Neural progenitor cell (in vitro differentiated cells): Measurements from ENCODE around the gene EFNA5. TPM values are rescaled to one million over a fixed set of nuclear protein-coding genes. Genes with fewer than 3 reads are reported as not detected.

Experiments
- DNase-seq: peaks from one replicate; pipeline ENCODE4 v3.0.0-alpha.2; 2016; ENCODE audit warnings: low spot score
- H2AFZ ChIP-seq: fragments of 200-600 bp; sonication (generic); replicated peaks from 2 replicates; pipeline ENCODE4 v1.6.1; 2016; ENCODE audit warnings: antibody characterized with exemption
- H3F3A ChIP-seq: fragments of 200-600 bp; sonication (generic); 2 replicates; pipeline ENCODE4 v1.6.1; 2016; ENCODE audit warnings: antibody characterized with exemption, low read depth
- H3K27ac ChIP-seq: fragments of 200-600 bp; sonication (generic); 2 replicates; pipeline ENCODE4 v1.5.1; 2016; ENCODE audit warnings: mild to moderate bottlenecking
- H3K27me3 ChIP-seq: fragments of 200-600 bp; sonication (generic); 2 replicates; pipeline ENCODE4 v1.6.1; 2016; ENCODE audit warnings: mild to moderate bottlenecking, moderate library complexity
- H3K36me3 ChIP-seq: fragments of 200-600 bp; sonication (generic); 2 replicates; pipeline ENCODE4 v1.5.1; 2016
- H3K4me1 ChIP-seq: fragments of 200-600 bp; sonication (generic); 2 replicates; pipeline ENCODE4 v1.6.1; 2016; ENCODE audit warnings: mixed run types
- H3K4me2 ChIP-seq: fragments of 200-600 bp; sonication (generic); 2 replicates; pipeline ENCODE4 v1.6.1; 2016
- H3K4me3 ChIP-seq: fragments of 200-600 bp; sonication (generic); 2 replicates; pipeline ENCODE4 v1.5.1; 2016
- H3K79me2 ChIP-seq: fragments of 200-600 bp; sonication (generic); 2 replicates; pipeline ENCODE4 v1.6.1; 2016; ENCODE audit warnings: low read depth
- H3K9ac ChIP-seq: fragments of 200-600 bp; sonication (generic); 2 replicates; pipeline ENCODE4 v1.6.1; 2016
- H3K9me3 ChIP-seq: fragments of 200-600 bp; sonication (generic); 2 replicates; pipeline ENCODE4 v1.5.1; 2016; ENCODE audit warnings: low read depth
- H4K20me1 ChIP-seq: fragments of 200-600 bp; sonication (generic); 2 replicates; pipeline ENCODE4 v1.6.1; 2016; ENCODE audit warnings: low read depth
- H3K27ac Mint-ChIP-seq: 3 replicates; pipeline ENCODE4 v1.8.0; 2021; ENCODE audit warnings: mixed read lengths
- H3K27me3 Mint-ChIP-seq: 2 replicates; pipeline ENCODE4 v1.8.0; 2022; ENCODE audit warnings: low read depth, mild to moderate bottlenecking, inconsistent platforms, moderate library complexity, mixed read lengths; ENCODE audit not compliant: insufficient read depth
- H3K36me3 Mint-ChIP-seq: 3 replicates; pipeline ENCODE4 v1.8.0; 2021; ENCODE audit warnings: mixed read lengths
- H3K4me1 Mint-ChIP-seq: 3 replicates; pipeline ENCODE4 v1.8.0; 2021; ENCODE audit warnings: mixed read lengths
- H3K4me3 Mint-ChIP-seq: 3 replicates; pipeline ENCODE4 v1.8.0; 2021; ENCODE audit warnings: mild to moderate bottlenecking, moderate library complexity, mixed read lengths
- H3K9me3 Mint-ChIP-seq: 3 replicates; pipeline ENCODE4 v1.8.0; 2020; ENCODE audit warnings: mixed read lengths
- EZH2 ChIP-seq: fragments of 200-600 bp; sonication (generic); IDR thresholded peaks from 2 replicates; pipeline ENCODE4 v1.6.1; 2017; ENCODE audit warnings: antibody characterized with exemption, mild to moderate bottlenecking, moderate library complexity
- EZH2phosphoT487 ChIP-seq: fragments of 200-600 bp; sonication (generic); IDR thresholded peaks from 2 replicates; pipeline ENCODE4 v1.6.1; 2017; ENCODE audit warnings: antibody characterized with exemption
- total RNA-seq: library from RNA; depleted of rRNA; stranded (reverse); fragments of >200 nt; gene quantifications from 2 replicates; pipeline ENCODE4 v1.2.3, GENCODE V29; 2015; ENCODE audit warnings: low replicate concordance
- TF ChIP-seq, protein P1 (sequence below): fragments of 200-600 bp; sonication (generic); IDR thresholded peaks from 2 replicates; pipeline ENCODE4 v1.5.1; 2017; ENCODE audit warnings: antibody characterized with exemption, mild to moderate bottlenecking

EFNA5 gene
- total RNA-seq, 1 donor from 2014 or later, result 105 TPM

DNA sequence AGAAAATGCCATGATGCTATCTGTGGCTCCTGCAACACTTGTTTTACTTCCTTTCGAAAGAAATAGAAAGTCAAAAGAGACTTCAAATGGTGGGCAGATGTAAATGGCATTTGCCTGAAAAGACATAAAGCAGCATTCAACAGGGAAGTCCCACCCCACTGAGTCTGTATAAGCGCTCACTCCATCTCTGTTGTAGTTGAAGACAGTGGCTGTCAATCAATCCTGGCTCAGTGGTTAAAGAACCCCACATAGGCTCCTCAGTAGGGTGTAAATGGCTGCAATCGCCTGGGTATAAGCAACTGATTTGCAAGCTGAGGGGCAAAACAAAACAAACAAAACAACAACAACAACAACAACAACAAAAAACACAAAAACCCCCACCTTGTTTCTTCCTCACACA is 158.7 kb downstream of the EFNA5 start:
- H3K4me2 ChIP-seq, result peak overlapping the region; percentile 77
- DNase-seq, result peak; percentile 89

DNA sequence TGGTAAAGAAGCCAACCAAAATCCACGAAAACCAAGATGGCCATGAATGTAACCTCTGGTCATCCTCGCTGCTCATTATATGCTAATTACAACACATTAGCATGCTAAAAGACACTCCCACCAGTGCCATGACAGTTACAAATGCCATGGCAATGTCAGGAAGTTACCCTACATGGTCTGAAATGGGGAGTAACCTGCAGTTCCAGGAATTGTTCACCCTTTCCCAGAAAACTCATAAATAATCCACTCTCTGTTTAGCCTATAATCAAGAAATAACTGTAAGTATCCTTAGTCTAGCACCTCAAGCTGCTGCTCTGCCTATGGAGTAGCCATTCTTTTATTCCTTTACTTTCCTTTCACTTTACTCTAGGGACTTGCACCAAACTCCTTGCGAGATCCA is 160.6 kb downstream of the EFNA5 start:
- Histone ChIP-seq H3K79me2 (peaks cover 100% of the 10 kb centered on the region), H3K27ac (no peak overlapping the region), H3K27me3 (no peaks in the 10 kb centered on the region), H3K9ac (no peak overlapping the region), H3K4me3 (no peak overlapping the region), H3K9me3 (no peaks in the 10 kb centered on the region), H2AFZ (no peak overlapping the region), H3F3A (peaks cover 59% of the 10 kb centered on the region), H3K4me2 (no peak overlapping the region), H3K4me1 (peaks cover 65% of the 10 kb centered on the region), H4K20me1 (peaks cover 100% of the 10 kb centered on the region), H3K36me3 (no peaks in the 10 kb centered on the region)
- DNase-seq, result no peak
- peaks cover 63% of the 10 kb centered on the region for H3K4me1 Mint-ChIP-seq
- H3K4me3 Mint-ChIP-seq, result no peak overlapping the region
- TF ChIP-seq EZH2 (no peak), EZH2phosphoT487 (no peak)
- TF ChIP-seq, protein P1, sequence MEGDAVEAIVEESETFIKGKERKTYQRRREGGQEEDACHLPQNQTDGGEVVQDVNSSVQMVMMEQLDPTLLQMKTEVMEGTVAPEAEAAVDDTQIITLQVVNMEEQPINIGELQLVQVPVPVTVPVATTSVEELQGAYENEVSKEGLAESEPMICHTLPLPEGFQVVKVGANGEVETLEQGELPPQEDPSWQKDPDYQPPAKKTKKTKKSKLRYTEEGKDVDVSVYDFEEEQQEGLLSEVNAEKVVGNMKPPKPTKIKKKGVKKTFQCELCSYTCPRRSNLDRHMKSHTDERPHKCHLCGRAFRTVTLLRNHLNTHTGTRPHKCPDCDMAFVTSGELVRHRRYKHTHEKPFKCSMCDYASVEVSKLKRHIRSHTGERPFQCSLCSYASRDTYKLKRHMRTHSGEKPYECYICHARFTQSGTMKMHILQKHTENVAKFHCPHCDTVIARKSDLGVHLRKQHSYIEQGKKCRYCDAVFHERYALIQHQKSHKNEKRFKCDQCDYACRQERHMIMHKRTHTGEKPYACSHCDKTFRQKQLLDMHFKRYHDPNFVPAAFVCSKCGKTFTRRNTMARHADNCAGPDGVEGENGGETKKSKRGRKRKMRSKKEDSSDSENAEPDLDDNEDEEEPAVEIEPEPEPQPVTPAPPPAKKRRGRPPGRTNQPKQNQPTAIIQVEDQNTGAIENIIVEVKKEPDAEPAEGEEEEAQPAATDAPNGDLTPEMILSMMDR, result no peak
- H3K36me3 Mint-ChIP-seq, result peaks cover 2% of the 10 kb centered on the region
- H3K27ac Mint-ChIP-seq, result no peak overlapping the region
- no peaks in the 10 kb centered on the region for H3K9me3 Mint-ChIP-seq
- no peaks in the 10 kb centered on the region for H3K27me3 Mint-ChIP-seq

More for the DNA sequence above, 158.7 kb downstream of the EFNA5 start:
- H3K27me3 ChIP-seq, result no peaks in the 10 kb centered on the region
- peak overlapping the region; percentile 88 for H3K27ac ChIP-seq
- peak overlapping the region; percentile 62 for H3K4me3 Mint-ChIP-seq
- peaks cover 100% of the 10 kb centered on the region for H3K79me2 ChIP-seq
- TF ChIP-seq EZH2, result no peak
- no peak for TF ChIP-seq EZH2phosphoT487
- TF ChIP-seq, protein P1, result no peak
- no peak overlapping the region for H3K9ac ChIP-seq
- no peaks in the 10 kb centered on the region for H3K9me3 ChIP-seq
- peaks cover 49% of the 10 kb centered on the region for H3F3A ChIP-seq
- H3K4me1 Mint-ChIP-seq, result peaks cover 61% of the 10 kb centered on the region
- H3K36me3 Mint-ChIP-seq, result peaks cover 9% of the 10 kb centered on the region
- peak overlapping the region; percentile 37 for H3K4me3 ChIP-seq
- H4K20me1 ChIP-seq, result peaks cover 100% of the 10 kb centered on the region
- no peaks in the 10 kb centered on the region for H3K36me3 ChIP-seq
- no peaks in the 10 kb centered on the region for H3K9me3 Mint-ChIP-seq
- H2AFZ ChIP-seq, result no peak overlapping the region
- H3K27ac Mint-ChIP-seq, result peak overlapping the region; percentile 82
- H3K27me3 Mint-ChIP-seq, result no peaks in the 10 kb centered on the region
- H3K4me1 ChIP-seq, result peaks cover 46% of the 10 kb centered on the region

DNA sequence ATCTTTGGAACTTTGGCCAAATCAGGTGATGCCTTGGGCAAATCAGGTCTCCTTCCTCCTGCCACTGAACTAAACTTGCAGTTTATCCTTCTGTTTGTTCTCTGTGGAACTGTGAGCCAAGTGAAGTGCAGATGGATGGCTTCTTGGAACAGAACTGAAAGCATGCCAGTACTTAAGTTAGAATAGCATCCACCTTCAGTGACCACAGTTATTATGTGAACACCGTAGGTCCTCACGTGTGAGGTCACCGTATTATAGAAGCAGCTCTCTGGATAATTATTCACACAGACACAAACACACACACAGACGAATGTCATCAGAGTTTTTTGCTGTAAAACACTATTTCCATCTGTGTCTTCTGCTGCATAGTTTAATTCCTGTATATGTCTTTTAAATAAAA is 162.6 kb downstream of the EFNA5 start:
- H3K79me2 ChIP-seq, result peaks cover 100% of the 10 kb centered on the region
- Mint-ChIP-seq H3K4me3 (no peak overlapping the region), H3K9me3 (no peaks in the 10 kb centered on the region), H3K27ac (no peak overlapping the region), H3K27me3 (no peaks in the 10 kb centered on the region), H3K36me3 (peaks cover 3% of the 10 kb centered on the region), H3K4me1 (peaks cover 57% of the 10 kb centered on the region)
- DNase-seq, result no peak
- no peak overlapping the region for H3K27ac ChIP-seq
- TF ChIP-seq, protein P1, result no peak
- no peak overlapping the region for H3K9ac ChIP-seq
- peaks cover 100% of the 10 kb centered on the region for H4K20me1 ChIP-seq
- no peak overlapping the region for H3K4me3 ChIP-seq
- no peaks in the 10 kb centered on the region for H3K36me3 ChIP-seq
- H2AFZ ChIP-seq, result no peak overlapping the region
- peaks cover 66% of the 10 kb centered on the region for H3K4me1 ChIP-seq
- H3K4me2 ChIP-seq, result no peak overlapping the region
- H3K27me3 ChIP-seq, result no peaks in the 10 kb centered on the region
- H3F3A ChIP-seq, result peaks cover 43% of the 10 kb centered on the region
- H3K9me3 ChIP-seq, result no peaks in the 10 kb centered on the region
